Body of pancreas (tissue), 4 donors: ENCODE measurements around the gene PLP1. TPM values are rescaled to one million over a fixed set of nuclear protein-coding genes. Genes with fewer than 3 reads are reported as not detected.

Experiments used
- ATAC-seq: fragments of 150-250 bp; one replicate; pipeline ENCODE4 v1.9.1; 2016
- DNase-seq, 4 donors: peaks; one replicate each; pipeline ENCODE4 v3.0.0-alpha.2; 2019
- H3K27ac ChIP-seq, 4 donors: fragments of 200-600 bp; sonication (generic); 1 replicate in 3 of 4; 2 replicates in 1 of 4; pipeline versions ENCODE4 v1.5.1 to v1.6.1; 2016 to 2019; ENCODE audit warnings: mild to moderate bottlenecking in 1 of 4, mixed read lengths in 1 of 4, moderate library complexity in 1 of 4
- H3K27me3 ChIP-seq, 2 donors: fragments of 200-600 bp; sonication (generic); one replicate each; pipeline ENCODE4 v1.6.0; 2016; ENCODE audit warnings: mild to moderate bottlenecking in 1 of 2
- H3K36me3 ChIP-seq, 2 donors: fragments of 200-600 bp; sonication (generic); replicated peaks in 1 of 2; 2 replicates each; pipeline ENCODE4 v1.5.1; 2016; ENCODE audit warnings: low read depth in 2 of 2; ENCODE audit not compliant: insufficient read depth in 1 of 2
- H3K4me1 ChIP-seq: fragments of 200-600 bp; sonication (generic); one replicate; pipeline ENCODE4 v1.6.0; 2016
- H3K4me3 ChIP-seq, 2 donors: fragments of 200-600 bp; sonication (generic); 1 replicate in 1 of 2; 2 replicates in 1 of 2; pipeline ENCODE4 v1.5.1; 2016 to 2019
- H3K9me3 ChIP-seq, 3 donors: fragments of 200-600 bp; sonication (generic); 1 replicate in 2 of 3; 2 replicates in 1 of 3; pipeline ENCODE4 v1.5.1; 2016
- POLR2A ChIP-seq, 3 donors: fragments of 450-650 bp; IDR thresholded peaks; one replicate each; pipeline ENCODE4 v1.6.1; 2016; ENCODE audit warnings: antibody characterized with exemption in 3 of 3, mild to moderate bottlenecking in 2 of 3
- WGBS, 2 donors: methylation state at CpG; one replicate each; pipeline ENCODE4 v1.1.5; 2017; 5-methylcytosine and 5-hydroxymethylcytosine counted together
- intact Hi-C: fragments of 100-400 bp; cut with DNase I; formaldehyde crosslinking; loops from one replicate; pipeline ENCODE4 v1.15.1; 2023
- total RNA-seq, 2 donors: library from RNA; depleted of rRNA; stranded (reverse); fragments of >200 nt; gene quantifications; one replicate each; pipeline ENCODE4 v1.1.0, GENCODE V29; 2016
- TF ChIP-seq, protein P1 (sequence below), 7 experiments: fragments of 450-650 bp in 4 of 7; fragments of 200-600 bp in 3 of 7; sonication (generic) in 3 of 7; IDR thresholded peaks; one replicate each; pipeline ENCODE4 v1.5.1; 2016 to 2019; ENCODE audit warnings: antibody characterized with exemption in 7 of 7

Gene PLP1
- total RNA-seq, 2 donors from 2014 or later = 0.78 to 2.0 TPM

DNA sequence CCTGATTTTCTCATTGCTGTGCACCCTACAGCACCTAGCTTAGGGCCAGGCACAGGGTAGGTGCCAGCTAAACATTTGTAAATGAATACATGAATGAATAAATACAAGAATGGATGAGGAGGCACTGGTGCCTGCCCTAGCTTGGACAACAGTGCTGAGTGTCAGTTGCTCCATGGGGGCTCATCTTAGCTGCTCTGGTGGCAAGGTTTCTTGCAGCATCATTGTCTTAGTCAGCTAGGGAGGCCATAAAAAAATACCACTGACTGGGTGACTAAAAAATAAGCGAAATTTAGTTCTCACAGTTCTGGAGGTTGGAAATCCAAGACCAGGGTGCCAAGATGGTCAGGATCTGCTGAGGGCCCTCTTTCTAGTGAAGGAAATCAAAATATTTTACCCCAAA is 34.8 kb upstream of the PLP1 start:
- WGBS, 2 donors = 58 to 90% methylated on average over 1 of the region's 1 CpG
- Histone ChIP-seq H3K27ac (no peak overlapping the region), H3K4me3 (no peak overlapping the region), H3K36me3 (no peaks in the 10 kb centered on the region), H3K27me3 (no peaks in the 10 kb centered on the region), H3K4me1 (no peaks in the 10 kb centered on the region), H3K9me3 (no peaks in the 10 kb centered on the region)
- intact Hi-C loops = no loop called here
- no peak for TF ChIP-seq POLR2A (IDR thresholded peaks at IDR 0.05)
- TF ChIP-seq, protein P1, sequence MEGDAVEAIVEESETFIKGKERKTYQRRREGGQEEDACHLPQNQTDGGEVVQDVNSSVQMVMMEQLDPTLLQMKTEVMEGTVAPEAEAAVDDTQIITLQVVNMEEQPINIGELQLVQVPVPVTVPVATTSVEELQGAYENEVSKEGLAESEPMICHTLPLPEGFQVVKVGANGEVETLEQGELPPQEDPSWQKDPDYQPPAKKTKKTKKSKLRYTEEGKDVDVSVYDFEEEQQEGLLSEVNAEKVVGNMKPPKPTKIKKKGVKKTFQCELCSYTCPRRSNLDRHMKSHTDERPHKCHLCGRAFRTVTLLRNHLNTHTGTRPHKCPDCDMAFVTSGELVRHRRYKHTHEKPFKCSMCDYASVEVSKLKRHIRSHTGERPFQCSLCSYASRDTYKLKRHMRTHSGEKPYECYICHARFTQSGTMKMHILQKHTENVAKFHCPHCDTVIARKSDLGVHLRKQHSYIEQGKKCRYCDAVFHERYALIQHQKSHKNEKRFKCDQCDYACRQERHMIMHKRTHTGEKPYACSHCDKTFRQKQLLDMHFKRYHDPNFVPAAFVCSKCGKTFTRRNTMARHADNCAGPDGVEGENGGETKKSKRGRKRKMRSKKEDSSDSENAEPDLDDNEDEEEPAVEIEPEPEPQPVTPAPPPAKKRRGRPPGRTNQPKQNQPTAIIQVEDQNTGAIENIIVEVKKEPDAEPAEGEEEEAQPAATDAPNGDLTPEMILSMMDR (IDR thresholded peaks at IDR 0.05) = no peak
- DNase-seq (no peak), ATAC-seq (no peak)

DNA sequence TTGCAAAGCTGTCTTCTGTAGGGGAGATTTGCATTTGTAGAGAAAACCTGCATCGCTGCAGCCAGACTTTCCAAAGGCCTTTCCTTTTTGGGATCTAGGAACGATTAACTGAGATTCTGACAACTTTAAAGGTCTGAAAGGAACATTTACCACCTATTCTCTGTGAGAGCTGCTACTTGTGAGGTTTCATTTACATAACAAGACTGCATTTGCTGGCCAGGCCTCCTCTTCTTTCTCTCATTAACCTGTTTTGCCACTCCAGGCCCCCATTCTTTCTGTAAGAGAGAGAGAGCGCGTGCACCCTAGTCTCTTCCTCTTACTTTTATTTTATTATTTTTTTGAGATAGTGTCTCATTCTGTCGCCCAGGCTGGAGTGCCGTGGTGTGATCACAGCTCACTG is 34.3 kb upstream of the PLP1 start:
- H3K27me3 ChIP-seq = no peaks in the 10 kb centered on the region
- no peak overlapping the region for H3K4me3 ChIP-seq
- intact Hi-C loops = no loop called here
- no peak for ATAC-seq
- no peaks in the 10 kb centered on the region for H3K4me1 ChIP-seq
- H3K9me3 ChIP-seq = no peaks in the 10 kb centered on the region
- no peak overlapping the region for H3K27ac ChIP-seq
- TF ChIP-seq POLR2A (IDR thresholded peaks at IDR 0.05) = no peak
- TF ChIP-seq, protein P1 (IDR thresholded peaks at IDR 0.05) = no peak
- DNase-seq = no peak
- 83 to 86% methylated on average over 6 of the region's 6 CpGs for WGBS, 2 donors
- H3K36me3 ChIP-seq = no peaks in the 10 kb centered on the region

DNA sequence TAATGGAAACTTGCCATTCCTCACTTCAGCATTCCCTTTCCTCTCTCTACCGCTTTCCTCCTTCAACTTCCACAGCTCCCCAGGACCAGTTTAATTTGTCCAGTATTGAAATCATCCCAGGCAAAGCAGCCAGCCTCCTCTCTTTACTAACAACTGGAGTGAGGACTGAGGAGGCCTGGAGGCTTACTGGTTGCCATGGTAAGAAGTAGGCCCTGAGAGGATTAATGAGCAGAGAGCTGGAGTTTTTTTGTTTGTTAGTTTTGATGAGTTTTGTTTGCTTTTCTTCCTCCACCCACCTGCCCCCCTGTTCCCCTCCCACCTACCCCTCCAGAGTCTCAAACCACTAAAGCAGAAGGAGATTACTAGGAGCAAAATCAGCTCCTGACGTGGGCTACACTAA is 29.5 kb upstream of the PLP1 start:
- Histone ChIP-seq H3K27me3 (no peaks in the 10 kb centered on the region), H3K27ac (no peak overlapping the region), H3K9me3 (no peaks in the 10 kb centered on the region), H3K36me3 (no peaks in the 10 kb centered on the region), H3K4me3 (no peak overlapping the region), H3K4me1 (no peaks in the 10 kb centered on the region)
- intact Hi-C loops = no loop called here
- TF ChIP-seq POLR2A (IDR thresholded peaks at IDR 0.05) = no peak
- TF ChIP-seq, protein P1 (IDR thresholded peaks at IDR 0.05) = no peak
- 71 to 92% methylated on average over 1 to 2 of the region's 2 CpGs for WGBS, 2 donors
- DNase-seq (no peak), ATAC-seq (no peak)

DNA sequence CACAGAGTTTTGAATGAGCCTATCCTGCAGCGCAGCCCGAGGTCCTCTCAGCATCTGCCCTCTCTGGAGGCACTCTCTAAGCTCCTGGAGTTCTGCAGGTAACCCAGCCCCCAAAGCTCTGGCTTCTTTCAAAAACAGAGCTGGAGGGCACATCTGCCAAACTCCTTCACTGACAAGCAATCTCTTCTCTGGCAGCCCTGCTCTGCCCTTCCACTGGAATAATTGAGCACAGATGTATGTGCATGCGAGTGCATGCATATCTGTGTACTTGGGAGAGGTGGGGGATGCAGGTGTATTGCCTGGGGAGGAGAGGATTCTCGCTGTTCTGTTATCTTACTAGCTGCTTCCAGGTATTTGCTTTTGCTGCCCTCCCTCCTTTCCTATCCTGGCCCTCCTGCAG is 22.2 kb upstream of the PLP1 start:
- Histone ChIP-seq H3K9me3 (no peaks in the 10 kb centered on the region), H3K4me1 (no peaks in the 10 kb centered on the region), H3K4me3 (no peak overlapping the region), H3K27me3 (no peaks in the 10 kb centered on the region), H3K27ac (no peak overlapping the region), H3K36me3 (no peaks in the 10 kb centered on the region)
- intact Hi-C loops = no loop called here
- TF ChIP-seq, protein P1 (IDR thresholded peaks at IDR 0.05) = no peak
- no peak for TF ChIP-seq POLR2A (IDR thresholded peaks at IDR 0.05)
- WGBS, 2 donors = 37 to 48% methylated on average over 2 to 4 of the region's 4 CpGs
- ATAC-seq = no peak
- DNase-seq = no peak

DNA sequence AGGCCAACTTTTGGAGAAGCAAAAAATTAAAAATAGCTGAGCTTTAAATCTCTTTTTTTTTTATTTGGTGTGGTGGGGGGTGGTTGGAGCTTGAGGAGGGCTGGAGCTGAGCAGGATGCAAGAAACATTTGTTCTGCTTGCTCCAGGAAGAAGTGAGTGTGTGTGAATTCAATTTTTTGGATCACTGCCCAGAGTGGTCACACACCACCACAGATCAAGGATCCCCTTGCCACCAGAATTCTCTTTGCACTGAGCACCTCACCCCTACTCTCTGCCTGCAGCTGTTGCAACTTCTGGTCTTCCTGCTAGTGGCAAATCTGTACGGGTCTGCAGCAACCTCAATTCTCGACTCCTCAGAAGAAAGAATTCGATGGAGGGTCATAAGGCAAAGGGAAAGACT is 19.9 kb upstream of the PLP1 start:
- Histone ChIP-seq H3K4me1 (no peaks in the 10 kb centered on the region), H3K27me3 (no peaks in the 10 kb centered on the region), H3K36me3 (no peaks in the 10 kb centered on the region), H3K9me3 (no peaks in the 10 kb centered on the region), H3K4me3 (no peak overlapping the region), H3K27ac (no peak overlapping the region)
- ATAC-seq (no peak), DNase-seq (no peak)
- 60 to 83% methylated on average over 3 of the region's 3 CpGs for WGBS, 2 donors
- intact Hi-C loops = no loop called here
- TF ChIP-seq, protein P1 (IDR thresholded peaks at IDR 0.05) = no peak
- no peak for TF ChIP-seq POLR2A (IDR thresholded peaks at IDR 0.05)
